ENCODE data around the gene GRIP2.

DNA sequence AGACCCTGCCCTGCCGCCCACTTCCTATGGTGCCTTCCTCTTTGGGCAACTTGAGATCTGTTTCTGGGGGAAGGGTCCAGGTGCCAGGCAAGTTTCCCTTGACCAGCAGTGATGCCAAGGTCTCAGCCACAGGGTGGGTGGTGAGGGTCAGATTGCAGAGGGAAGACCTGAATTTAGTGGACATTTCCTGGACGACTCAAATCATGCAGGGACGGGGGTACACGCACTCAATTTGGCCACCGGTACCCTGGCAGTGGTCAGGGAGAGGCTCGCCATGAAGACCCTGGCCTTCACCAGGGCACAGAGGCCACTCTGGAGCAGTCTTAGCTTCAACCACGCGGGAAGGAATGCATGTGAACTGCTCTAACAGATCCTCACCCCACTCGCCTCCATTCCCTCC lies 1.5 kb upstream of the GRIP2 start:
- TF ChIP-seq, protein P1, sequence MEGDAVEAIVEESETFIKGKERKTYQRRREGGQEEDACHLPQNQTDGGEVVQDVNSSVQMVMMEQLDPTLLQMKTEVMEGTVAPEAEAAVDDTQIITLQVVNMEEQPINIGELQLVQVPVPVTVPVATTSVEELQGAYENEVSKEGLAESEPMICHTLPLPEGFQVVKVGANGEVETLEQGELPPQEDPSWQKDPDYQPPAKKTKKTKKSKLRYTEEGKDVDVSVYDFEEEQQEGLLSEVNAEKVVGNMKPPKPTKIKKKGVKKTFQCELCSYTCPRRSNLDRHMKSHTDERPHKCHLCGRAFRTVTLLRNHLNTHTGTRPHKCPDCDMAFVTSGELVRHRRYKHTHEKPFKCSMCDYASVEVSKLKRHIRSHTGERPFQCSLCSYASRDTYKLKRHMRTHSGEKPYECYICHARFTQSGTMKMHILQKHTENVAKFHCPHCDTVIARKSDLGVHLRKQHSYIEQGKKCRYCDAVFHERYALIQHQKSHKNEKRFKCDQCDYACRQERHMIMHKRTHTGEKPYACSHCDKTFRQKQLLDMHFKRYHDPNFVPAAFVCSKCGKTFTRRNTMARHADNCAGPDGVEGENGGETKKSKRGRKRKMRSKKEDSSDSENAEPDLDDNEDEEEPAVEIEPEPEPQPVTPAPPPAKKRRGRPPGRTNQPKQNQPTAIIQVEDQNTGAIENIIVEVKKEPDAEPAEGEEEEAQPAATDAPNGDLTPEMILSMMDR (IDR thresholded peaks at IDR 0.05; ENCODE audit: low read length): no peak
- TF ChIP-seq EZH2 (optimal IDR thresholded peaks at IDR 0.05; ENCODE audit: low read depth, low read length): no peak
